ENCODE results near the gene CLCN7. TPM values are rescaled to one million over a fixed set of nuclear protein-coding genes. Genes with fewer than 3 reads are reported as not detected.

CLCN7 gene
- total and polyA plus RNA-seq, 2 donors (not counting 3 experiments of a cell fraction or from before 2014, with no cell fraction given) = 59.8 to 94.9 TPM

GRCh38 chr16:1464196-1464893 lies 10.5 kb downstream of the CLCN7 start:
- no peaks in the 10 kb centered on the region for H3K4me1 ChIP-seq (ENCODE audit: control insufficient read depth, extremely low read depth, insufficient read depth, low read length)
- no peaks in the 10 kb centered on the region for H3K9me1 ChIP-seq (replicated peaks; ENCODE audit: control insufficient read depth, extremely low read depth, insufficient read depth, low read length)
- no peak for TF ChIP-seq CTCF (IDR thresholded peaks at IDR 0.05; ENCODE audit: extremely low read depth in 1 of 2, insufficient read depth in 1 of 2, low read depth in 1 of 2, low read length in 2 of 2)
- TF ChIP-seq EZH2 (IDR thresholded peaks at IDR 0.05; ENCODE audit: borderline replicate concordance, low read depth, low read length, severe bottlenecking) = no peak
- no peak for TF ChIP-seq MAX (IDR thresholded peaks at IDR 0.05; ENCODE audit: insufficient read depth, insufficient read length)
- TF ChIP-seq JUN (IDR thresholded peaks at IDR 0.05; ENCODE audit: borderline replicate concordance, insufficient read depth, insufficient read length, low read depth) = no peak
- TF ChIP-seq GATA2 (IDR thresholded peaks at IDR 0.05; ENCODE audit: insufficient read depth, insufficient read length, low read depth, low read length) = no peak
- no peak for TF ChIP-seq FOS (IDR thresholded peaks at IDR 0.05; ENCODE audit: borderline replicate concordance, insufficient read depth, low read length)
- no peak for TF ChIP-seq POLR2AphosphoS5 (IDR thresholded peaks at IDR 0.05; ENCODE audit: insufficient read depth, low read depth, low read length)
- TF ChIP-seq POLR2A (IDR thresholded peaks at IDR 0.05; ENCODE audit: low read depth, low read length) = no peak
- TF ChIP-seq MYC (IDR thresholded peaks at IDR 0.05; ENCODE audit: low read depth, low read length) = no peak
- H2AFZ ChIP-seq (ENCODE audit: low read depth, low read length) = no peak overlapping the region
- H3K36me3 ChIP-seq (ENCODE audit: control insufficient read depth in 2 of 2, extremely low read depth in 1 of 2, insufficient read depth in 2 of 2, low read length in 2 of 2) = peaks cover 0 to 18% of the 10 kb centered on the region in 2 experiments
- no TSS peak for BruUV-seq (replicated peaks)
- CTCF ChIA-PET = no interaction called here
- H3K27me3 ChIP-seq (ENCODE audit: control insufficient read depth in 2 of 2, insufficient read depth in 2 of 2, low read length in 2 of 2) = no peaks in the 10 kb centered on the region
- intact Hi-C loops (cut with micrococcal nuclease) (no loop called here), dilution Hi-C loops (cut with MboI; ENCODE audit: extremely low pct_ligation_motif_present, low sequenced_read_pairs) (no loop called here)
- no peak for FAIRE-seq
- H3K4me3 ChIP-seq (replicated peaks in 1 of 3; ENCODE audit: insufficient read depth in 1 of 3, low read depth in 1 of 3, low read length in 3 of 3) = no peak overlapping the region
- no peak for DNase-seq (ENCODE audit: low read depth, low spot score)
- H4K20me1 ChIP-seq (replicated peaks; ENCODE audit: control insufficient read depth, extremely low read depth, insufficient read depth, low read length) = no peaks in the 10 kb centered on the region
- peaks cover 7% of the 10 kb centered on the region for H3K79me2 ChIP-seq (ENCODE audit: control insufficient read depth, insufficient read depth, low read length)
- no peaks in the 10 kb centered on the region for H3K9me3 ChIP-seq (replicated peaks; ENCODE audit: control insufficient read depth, insufficient read depth, low read length)
- H3K4me2 ChIP-seq (ENCODE audit: insufficient read depth, low read length) = no peak overlapping the region
- H3K27ac ChIP-seq (ENCODE audit: insufficient read depth, low read depth, low read length) = no peak overlapping the region
- POLR2A ChIA-PET = no interaction called here
- H3K9ac ChIP-seq (replicated peaks; ENCODE audit: extremely low read depth, insufficient read depth, low read length) = no peak overlapping the region
